Lower leg skin (tissue), 3 donors: ENCODE results near the gene MYB.

Source experiments
- CTCF ChIP-seq, 3 donors: fragments of 450-650 bp; IDR thresholded peaks; one replicate each; pipeline ENCODE4 v1.5.1; 2016; ENCODE audit warnings: antibody characterized with exemption in 3 of 3, mild to moderate bottlenecking in 3 of 3, moderate library complexity in 2 of 3
- POLR2A ChIP-seq, 2 donors: fragments of 450-650 bp; IDR thresholded peaks; one replicate each; pipeline ENCODE4 v1.6.1; 2016 to 2017; ENCODE audit warnings: antibody characterized with exemption in 2 of 2, mild to moderate bottlenecking in 1 of 2, moderate library complexity in 1 of 2

- TF ChIP-seq POLR2A (IDR thresholded peaks at IDR 0.05) = no peak
- TF ChIP-seq CTCF (IDR thresholded peaks at IDR 0.05) = no peak
Observed at GRCh38 chr6:135212020-135212806, 31.1 kb downstream of the MYB start.
